Measurements from ENCODE around the gene PRAMEF6.
"Not testable (repeated sequence)": the region's sequence is repeated elsewhere in the genome, so short reads cannot be mapped to it uniquely, and the experiment has no call there.

The PRAMEF6 gene

GRCh38 chr1:12947480-12947879 lies at the start of gene PRAMEF6:
PRAMEF6 (minus strand) TSS chr1:12947580; CDS start chr1:12942518, 5,062 bp downstream.
- not testable (repeated sequence) for FAIRE-seq

GRCh38 chr1:12924368-12924767 lies 23.0 kb downstream of the PRAMEF6 start:
- FAIRE-seq: not testable (repeated sequence)

DNA sequence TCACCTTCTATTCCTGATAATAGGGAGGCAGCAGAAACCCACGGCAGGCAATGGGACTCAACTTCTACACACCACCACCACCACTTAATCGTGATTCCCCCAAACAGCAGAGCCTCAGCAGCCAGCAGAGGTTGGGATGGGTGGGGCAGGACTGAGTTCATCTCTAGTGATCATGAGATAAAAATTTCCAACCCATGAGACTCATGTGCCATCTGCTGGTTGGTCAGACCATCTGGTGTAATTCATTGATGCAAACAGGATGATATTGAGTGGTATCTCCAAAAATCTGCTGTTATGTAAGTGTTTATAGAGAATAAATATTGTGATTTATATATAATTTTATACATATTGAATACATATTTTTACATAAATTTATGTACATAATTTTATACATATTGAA lies 25.6 kb downstream of the PRAMEF6 start:
- peak; percentile 97 for FAIRE-seq

GRCh38 chr1:12916310-12916709 lies 31.1 kb downstream of the PRAMEF6 start, which contains the start of gene PRAMEF7:
PRAMEF7 (plus strand) TSS chr1:12916610; CDS start chr1:12917693, 1,083 bp downstream.
- not testable (repeated sequence) for FAIRE-seq

GRCh38 chr1:12903793-12904572 lies 43.4 kb downstream of the PRAMEF6 start:
- not testable (repeated sequence) for FAIRE-seq

- not testable (repeated sequence) for FAIRE-seq
Measured at GRCh38 chr1:12899186-12899585, 48.2 kb downstream of the PRAMEF6 start.

DNA sequence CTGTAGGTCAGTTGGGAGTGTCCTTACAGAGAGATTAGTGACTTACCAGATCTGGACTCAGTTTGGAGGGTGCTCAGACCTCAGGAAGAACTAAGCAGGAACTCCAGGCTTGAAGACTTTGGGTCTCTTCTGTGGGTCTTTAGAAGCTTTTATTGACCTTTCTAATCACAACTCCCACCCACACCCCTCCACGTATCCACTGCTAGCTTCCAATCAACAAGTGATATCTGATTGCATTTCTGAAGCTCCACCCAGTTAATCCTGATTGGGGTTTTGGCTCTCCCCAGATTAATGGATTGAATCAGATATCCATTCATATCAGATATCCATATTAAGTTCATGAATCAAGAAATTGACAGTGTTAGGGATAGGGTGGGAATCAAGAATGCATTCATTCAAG lies 49.2 kb downstream of the PRAMEF6 start, which contains the start of gene PRAMEF10:
PRAMEF10 (minus strand) TSS at position 101 of the 400 bp plus-strand sequence. CDS start 2,423 bp downstream, outside the sequence.
- not testable (repeated sequence) for FAIRE-seq

All from A204.1 (cell line).